Activated CD4-positive, alpha-beta T cell treated with anti-CD3 and anti-CD28 coated beads for 36 hours (primary cell): ENCODE results near the gene HAO2. TPM values are rescaled to one million over a fixed set of nuclear protein-coding genes. Genes with fewer than 3 reads are reported as not detected.
"Not testable (repeated sequence)": the region's sequence is repeated elsewhere in the genome, so short reads cannot be mapped to it uniquely, and the experiment has no call there.

Experiments
- ATAC-seq: fragments of 200-7000 bp; cut with Tn5 transposase; one replicate; pipeline ENCODE4 v1.10.0; 2021; ENCODE audit warnings: mild to moderate bottlenecking, moderate library complexity
- CTCF ChIA-PET: fragments of 350-600 bp; sonication (Branson Sonifier 250); formaldehyde crosslinking; loops from one replicate; lab custom pipeline; 2021; ENCODE audit warnings: antibody characterized with exemption; lab: Charles Lee
- POLR2A ChIA-PET: fragments of 350-600 bp; sonication (Branson Sonifier 250); formaldehyde crosslinking; loops from one replicate; lab custom pipeline; 2021; ENCODE audit warnings: antibody characterized with exemption, inconsistent platforms; lab: Charles Lee
- DNase-seq: peaks from one replicate; pipeline ENCODE4 v3.0.0-alpha.2; 2020
- H3K27ac Mint-ChIP-seq: one replicate; pipeline ENCODE4 v1.8.0; 2021; ENCODE audit warnings: mixed read lengths
- H3K27me3 Mint-ChIP-seq: one replicate; pipeline ENCODE4 v1.8.0; 2021; ENCODE audit warnings: mixed read lengths
- H3K36me3 Mint-ChIP-seq: one replicate; pipeline ENCODE4 v1.8.0; 2021; ENCODE audit warnings: low read depth, mixed read lengths
- H3K4me1 Mint-ChIP-seq: one replicate; pipeline ENCODE4 v1.8.0; 2021; ENCODE audit warnings: mixed read lengths
- H3K4me3 Mint-ChIP-seq: one replicate; pipeline ENCODE4 v1.8.0; 2021; ENCODE audit warnings: mild to moderate bottlenecking, moderate library complexity, mixed read lengths
- H3K9me3 Mint-ChIP-seq: one replicate; pipeline ENCODE4 v1.8.0; 2021; ENCODE audit warnings: low read depth, mixed read lengths
- intact Hi-C, 2 experiments: fragments of 100-400 bp; cut with DNase I in 1 of 2; cut with micrococcal nuclease in 1 of 2; formaldehyde crosslinking; loops; one replicate each; pipeline versions ENCODE4 v1.14.2 to v1.15.1; 2022 to 2024; cut with DNase I, micrococcal nuclease
- total RNA-seq, 2 experiments: library from RNA; stranded (reverse); gene quantifications; one replicate each; pipeline ENCODE4 v1.2.3, GENCODE V29; 2021

Gene HAO2
- total RNA-seq, 2 experiments from 2014 or later, result not detected

- Mint-ChIP-seq H3K27ac (no peak overlapping the region), H3K4me1 (peaks cover 8% of the 10 kb centered on the region), H3K36me3 (no peaks in the 10 kb centered on the region), H3K9me3 (no peaks in the 10 kb centered on the region), H3K4me3 (no peak overlapping the region), H3K27me3 (peaks cover 12% of the 10 kb centered on the region)
- DNase-seq (no peak), ATAC-seq (no peak)
- CTCF ChIA-PET, result no interaction called here
- intact Hi-C loops, result no loop called here
- POLR2A ChIA-PET, result no interaction called here
Observed at GRCh38 chr1:119331190-119331515, 37.4 kb upstream of the HAO2 start.

- H3K4me3 Mint-ChIP-seq, result no peak overlapping the region
- H3K9me3 Mint-ChIP-seq, result no peaks in the 10 kb centered on the region
- H3K4me1 Mint-ChIP-seq, result peaks cover 8% of the 10 kb centered on the region
- intact Hi-C loops, result no loop called here
- ATAC-seq (no peak), DNase-seq (no peak)
- no peak overlapping the region for H3K27ac Mint-ChIP-seq
- no peaks in the 10 kb centered on the region for H3K36me3 Mint-ChIP-seq
- ChIA-PET POLR2A (no interaction called here), CTCF (no interaction called here)
- peaks cover 9% of the 10 kb centered on the region for H3K27me3 Mint-ChIP-seq
Observed at GRCh38 chr1:119331915-119332314, 36.7 kb upstream of the HAO2 start.

GRCh38 chr1:119332622-119333021 is 36.0 kb upstream of the HAO2 start:
- Mint-ChIP-seq H3K4me1 (peaks cover 5% of the 10 kb centered on the region), H3K4me3 (no peak overlapping the region), H3K9me3 (no peaks in the 10 kb centered on the region), H3K36me3 (no peaks in the 10 kb centered on the region), H3K27ac (no peak overlapping the region), H3K27me3 (peaks cover 9% of the 10 kb centered on the region)
- POLR2A ChIA-PET, result no interaction called here
- no peak for ATAC-seq
- intact Hi-C loops, result no loop called here
- CTCF ChIA-PET, result interaction anchor here (0.6 kb wide), 1 partner anchor 660 kb away, joined by 3 read pairs; no protein-coding TSS in a partner anchor
- no peak for DNase-seq

GRCh38 chr1:119333163-119333896 is 35.3 kb upstream of the HAO2 start:
- intact Hi-C loops, result no loop called here
- ChIA-PET POLR2A (no interaction called here), CTCF (interaction anchor here (0.6 kb wide), 1 partner anchor 661 kb away, joined by 3 read pairs; no protein-coding TSS in a partner anchor)
- H3K9me3 Mint-ChIP-seq, result no peaks in the 10 kb centered on the region
- H3K27me3 Mint-ChIP-seq, result peaks cover 4% of the 10 kb centered on the region
- H3K36me3 Mint-ChIP-seq, result no peaks in the 10 kb centered on the region
- H3K4me3 Mint-ChIP-seq, result no peak overlapping the region
- no peaks in the 10 kb centered on the region for H3K4me1 Mint-ChIP-seq
- ATAC-seq, result no peak
- no peak for DNase-seq
- H3K27ac Mint-ChIP-seq, result no peak overlapping the region

GRCh38 chr1:119333897-119334250 is 34.7 kb upstream of the HAO2 start:
- H3K4me3 Mint-ChIP-seq, H3K9me3 Mint-ChIP-seq, CTCF ChIA-PET, intact Hi-C loops, DNase-seq, H3K4me1 Mint-ChIP-seq, H3K36me3 Mint-ChIP-seq, H3K27me3 Mint-ChIP-seq, ATAC-seq, H3K27ac Mint-ChIP-seq, POLR2A ChIA-PET: not testable (repeated sequence)

- ATAC-seq (no peak), DNase-seq (no peak)
- intact Hi-C loops, result no loop called here
- ChIA-PET CTCF (no interaction called here), POLR2A (no interaction called here)
- H3K36me3 Mint-ChIP-seq, result no peaks in the 10 kb centered on the region
- no peaks in the 10 kb centered on the region for H3K9me3 Mint-ChIP-seq
- H3K27me3 Mint-ChIP-seq, result peaks cover 7% of the 10 kb centered on the region
- no peaks in the 10 kb centered on the region for H3K4me1 Mint-ChIP-seq
- no peak overlapping the region for H3K4me3 Mint-ChIP-seq
- no peak overlapping the region for H3K27ac Mint-ChIP-seq
Observed at GRCh38 chr1:119336848-119337247, 31.7 kb upstream of the HAO2 start.

GRCh38 chr1:119338004-119338403 is 30.6 kb upstream of the HAO2 start:
- no peaks in the 10 kb centered on the region for H3K36me3 Mint-ChIP-seq
- intact Hi-C loops, result no loop called here
- no peak overlapping the region for H3K27ac Mint-ChIP-seq
- POLR2A ChIA-PET, result no interaction called here
- ATAC-seq (no peak), DNase-seq (no peak)
- H3K9me3 Mint-ChIP-seq, result no peaks in the 10 kb centered on the region
- H3K4me1 Mint-ChIP-seq, result no peaks in the 10 kb centered on the region
- CTCF ChIA-PET, result interaction anchor here (0.6 kb wide), 1 partner anchor 37 kb away, joined by 4 read pairs; no protein-coding TSS in a partner anchor
- H3K27me3 Mint-ChIP-seq, result peaks cover 7% of the 10 kb centered on the region
- H3K4me3 Mint-ChIP-seq, result no peak overlapping the region

- CTCF ChIA-PET, result interaction anchor here (0.6 kb wide), 1 partner anchor 38 kb away, joined by 4 read pairs; no protein-coding TSS in a partner anchor
- intact Hi-C loops, result no loop called here
- H3K4me3 Mint-ChIP-seq, result no peak overlapping the region
- no peaks in the 10 kb centered on the region for H3K4me1 Mint-ChIP-seq
- no peaks in the 10 kb centered on the region for H3K36me3 Mint-ChIP-seq
- DNase-seq, result no peak
- no peaks in the 10 kb centered on the region for H3K9me3 Mint-ChIP-seq
- POLR2A ChIA-PET, result no interaction called here
- H3K27ac Mint-ChIP-seq, result no peak overlapping the region
- H3K27me3 Mint-ChIP-seq, result peaks cover 7% of the 10 kb centered on the region
- no peak for ATAC-seq
Observed at GRCh38 chr1:119338757-119339156, 29.8 kb upstream of the HAO2 start.

GRCh38 chr1:119340861-119341261 is 27.7 kb upstream of the HAO2 start:
- H3K9me3 Mint-ChIP-seq, result no peaks in the 10 kb centered on the region
- H3K27ac Mint-ChIP-seq, result no peak overlapping the region
- ATAC-seq, result no peak
- POLR2A ChIA-PET, result no interaction called here
- CTCF ChIA-PET, result no interaction called here
- intact Hi-C loops, result no loop called here
- no peak overlapping the region for H3K4me3 Mint-ChIP-seq
- no peaks in the 10 kb centered on the region for H3K4me1 Mint-ChIP-seq
- H3K27me3 Mint-ChIP-seq, result peaks cover 9% of the 10 kb centered on the region
- H3K36me3 Mint-ChIP-seq, result no peaks in the 10 kb centered on the region
- no peak for DNase-seq

GRCh38 chr1:119341372-119341947 is 27.1 kb upstream of the HAO2 start:
- Mint-ChIP-seq H3K4me1 (no peaks in the 10 kb centered on the region), H3K9me3 (no peaks in the 10 kb centered on the region), H3K4me3 (no peak overlapping the region), H3K27me3 (peaks cover 9% of the 10 kb centered on the region), H3K27ac (no peak overlapping the region), H3K36me3 (no peaks in the 10 kb centered on the region)
- ChIA-PET CTCF (no interaction called here), POLR2A (no interaction called here)
- ATAC-seq (no peak), DNase-seq (no peak)
- intact Hi-C loops, result no loop called here

- Mint-ChIP-seq H3K4me1 (no peaks in the 10 kb centered on the region), H3K4me3 (no peak overlapping the region), H3K9me3 (no peaks in the 10 kb centered on the region), H3K27me3 (peaks cover 10% of the 10 kb centered on the region), H3K36me3 (no peaks in the 10 kb centered on the region), H3K27ac (no peak overlapping the region)
- DNase-seq (no peak), ATAC-seq (no peak)
- POLR2A ChIA-PET, result no interaction called here
- CTCF ChIA-PET, result no interaction called here
- intact Hi-C loops, result no loop called here
Observed at GRCh38 chr1:119345398-119345797, 23.2 kb upstream of the HAO2 start.

- DNase-seq (peak; percentile 21), ATAC-seq (peak; percentile 76)
- Mint-ChIP-seq H3K27ac (no peak overlapping the region), H3K4me3 (no peak overlapping the region), H3K36me3 (no peaks in the 10 kb centered on the region), H3K27me3 (peaks cover 13% of the 10 kb centered on the region), H3K9me3 (no peaks in the 10 kb centered on the region), H3K4me1 (no peaks in the 10 kb centered on the region)
- intact Hi-C loops, result no loop called here
- ChIA-PET CTCF (interaction anchor here (0.6 to 1.3 kb wide), 3 partner anchors 39 to 543 kb away, joined by 3 read pairs; no protein-coding TSS in a partner anchor), POLR2A (no interaction called here)
Observed at GRCh38 chr1:119347858-119348257, 20.7 kb upstream of the HAO2 start.
